ENCODE data around the gene ZNF592. TPM values are rescaled to one million over a fixed set of nuclear protein-coding genes. Genes with fewer than 3 reads are reported as not detected.

ZNF592 gene
- total RNA-seq, 1 donor from 2014 or later = 29.1 TPM

DNA sequence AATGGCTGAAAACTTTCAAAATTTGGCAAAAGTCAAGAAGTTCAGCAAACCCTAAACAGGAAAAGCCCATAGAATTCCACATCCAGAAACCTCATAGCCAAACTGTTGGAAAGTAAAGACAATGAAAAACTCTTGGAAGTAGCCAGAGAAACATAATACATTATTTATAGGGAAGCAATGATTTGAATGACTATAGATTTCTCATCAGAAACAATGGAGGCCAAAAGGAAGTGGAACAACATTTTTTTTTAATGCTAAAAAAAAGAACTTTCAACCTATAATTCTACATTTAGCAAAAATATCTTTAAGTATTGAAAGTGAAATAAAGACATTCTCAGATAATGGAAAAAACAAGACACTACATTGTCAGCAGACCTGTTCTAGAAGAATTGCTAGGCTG lies 99.0 kb downstream of the ZNF592 start:
- Mint-ChIP-seq H3K4me3 (ENCODE audit: unreplicated experiment) (no peak overlapping the region), H3K4me1 (ENCODE audit: unreplicated experiment) (peaks cover 6% of the 10 kb centered on the region), H3K27me3 (ENCODE audit: unreplicated experiment) (no peaks in the 10 kb centered on the region), H3K36me3 (ENCODE audit: low read depth, unreplicated experiment) (peaks cover 16% of the 10 kb centered on the region), H3K9me3 (ENCODE audit: unreplicated experiment) (no peaks in the 10 kb centered on the region), H3K27ac (ENCODE audit: unreplicated experiment) (no peak overlapping the region)
- no peak for DNase-seq (ENCODE audit: low spot score)
- TF ChIP-seq, protein P1, sequence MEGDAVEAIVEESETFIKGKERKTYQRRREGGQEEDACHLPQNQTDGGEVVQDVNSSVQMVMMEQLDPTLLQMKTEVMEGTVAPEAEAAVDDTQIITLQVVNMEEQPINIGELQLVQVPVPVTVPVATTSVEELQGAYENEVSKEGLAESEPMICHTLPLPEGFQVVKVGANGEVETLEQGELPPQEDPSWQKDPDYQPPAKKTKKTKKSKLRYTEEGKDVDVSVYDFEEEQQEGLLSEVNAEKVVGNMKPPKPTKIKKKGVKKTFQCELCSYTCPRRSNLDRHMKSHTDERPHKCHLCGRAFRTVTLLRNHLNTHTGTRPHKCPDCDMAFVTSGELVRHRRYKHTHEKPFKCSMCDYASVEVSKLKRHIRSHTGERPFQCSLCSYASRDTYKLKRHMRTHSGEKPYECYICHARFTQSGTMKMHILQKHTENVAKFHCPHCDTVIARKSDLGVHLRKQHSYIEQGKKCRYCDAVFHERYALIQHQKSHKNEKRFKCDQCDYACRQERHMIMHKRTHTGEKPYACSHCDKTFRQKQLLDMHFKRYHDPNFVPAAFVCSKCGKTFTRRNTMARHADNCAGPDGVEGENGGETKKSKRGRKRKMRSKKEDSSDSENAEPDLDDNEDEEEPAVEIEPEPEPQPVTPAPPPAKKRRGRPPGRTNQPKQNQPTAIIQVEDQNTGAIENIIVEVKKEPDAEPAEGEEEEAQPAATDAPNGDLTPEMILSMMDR (IDR thresholded peaks at IDR 0.05; ENCODE audit: unreplicated experiment) = no peak

DNA sequence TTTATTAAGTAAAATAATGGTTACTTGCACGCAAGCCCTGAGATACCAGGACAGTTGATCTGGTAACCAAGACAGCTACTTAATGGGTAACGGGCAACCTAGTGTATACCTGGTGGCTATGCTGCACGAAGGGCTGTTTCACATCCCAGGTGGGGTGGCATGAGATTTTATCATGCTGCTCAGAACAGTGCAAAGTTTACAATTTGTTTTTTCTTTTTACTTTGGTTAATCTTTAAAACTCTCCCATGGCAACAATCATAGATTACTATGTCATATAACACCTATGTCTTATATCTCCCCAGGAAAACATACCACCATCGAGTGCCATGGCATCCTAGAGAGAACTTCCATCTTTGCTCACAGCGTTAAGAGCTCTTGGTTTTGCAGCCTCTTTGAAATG lies 103.8 kb downstream of the ZNF592 start:
- peaks cover 24% of the 10 kb centered on the region for H3K36me3 Mint-ChIP-seq (ENCODE audit: low read depth, unreplicated experiment)
- H3K4me1 Mint-ChIP-seq (ENCODE audit: unreplicated experiment) = peaks cover 20% of the 10 kb centered on the region
- H3K27me3 Mint-ChIP-seq (ENCODE audit: unreplicated experiment) = peaks cover 4% of the 10 kb centered on the region
- no peak overlapping the region for H3K4me3 Mint-ChIP-seq (ENCODE audit: unreplicated experiment)
- no peaks in the 10 kb centered on the region for H3K9me3 Mint-ChIP-seq (ENCODE audit: unreplicated experiment)
- TF ChIP-seq, protein P1 (IDR thresholded peaks at IDR 0.05; ENCODE audit: unreplicated experiment) = no peak
- DNase-seq (ENCODE audit: low spot score) = no peak
- no peak overlapping the region for H3K27ac Mint-ChIP-seq (ENCODE audit: unreplicated experiment)

DNA sequence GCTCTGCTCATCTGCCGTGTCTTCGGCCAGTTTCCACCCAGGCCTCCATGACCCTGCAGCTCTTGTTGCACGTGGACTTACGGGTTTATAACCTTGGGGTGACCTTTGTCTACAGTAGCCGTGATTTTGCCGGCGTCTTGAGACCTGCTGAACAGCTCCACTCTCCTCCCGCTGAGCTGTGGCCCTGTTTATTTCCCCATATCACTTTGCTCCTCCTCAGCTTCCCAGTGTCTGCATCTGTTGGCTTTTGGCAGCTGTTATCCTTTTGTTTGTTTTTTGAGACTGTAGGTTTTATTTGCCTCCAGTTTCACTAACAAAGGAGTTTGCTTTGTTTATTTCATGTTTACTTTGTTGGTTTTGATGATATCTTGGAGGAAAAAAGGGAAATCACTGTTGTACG lies 106.7 kb downstream of the ZNF592 start:
- peaks cover 4% of the 10 kb centered on the region for H3K27me3 Mint-ChIP-seq (ENCODE audit: unreplicated experiment)
- peak overlapping the region; percentile 56 for H3K4me3 Mint-ChIP-seq (ENCODE audit: unreplicated experiment)
- TF ChIP-seq, protein P1 (IDR thresholded peaks at IDR 0.05; ENCODE audit: unreplicated experiment) = no peak
- no peak for DNase-seq (ENCODE audit: low spot score)
- peaks cover 20% of the 10 kb centered on the region for H3K4me1 Mint-ChIP-seq (ENCODE audit: unreplicated experiment)
- H3K9me3 Mint-ChIP-seq (ENCODE audit: unreplicated experiment) = no peaks in the 10 kb centered on the region
- H3K36me3 Mint-ChIP-seq (ENCODE audit: low read depth, unreplicated experiment) = peaks cover 26% of the 10 kb centered on the region
- H3K27ac Mint-ChIP-seq (ENCODE audit: unreplicated experiment) = peak overlapping the region; percentile 72

DNA sequence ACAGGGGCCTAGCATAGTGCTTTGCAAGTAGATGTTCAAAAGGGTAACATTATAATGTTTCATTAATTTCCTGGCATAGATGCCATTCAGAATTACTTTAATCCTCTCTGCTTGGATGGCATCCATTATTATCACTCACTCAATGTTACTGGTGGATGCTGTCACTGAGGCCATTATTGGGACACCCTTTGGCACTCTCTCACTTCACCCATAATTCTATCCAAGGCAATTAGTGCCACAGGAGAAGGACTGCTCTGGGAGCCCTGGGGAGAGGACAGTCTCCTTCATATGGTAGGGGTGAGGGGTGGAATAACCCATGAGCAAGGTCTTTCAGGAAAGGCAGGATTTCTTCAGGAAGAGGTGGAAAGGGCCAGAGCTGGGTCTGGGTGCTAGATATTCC lies 107.4 kb downstream of the ZNF592 start:
- DNase-seq (ENCODE audit: low spot score) = no peak
- H3K36me3 Mint-ChIP-seq (ENCODE audit: low read depth, unreplicated experiment) = peaks cover 26% of the 10 kb centered on the region
- H3K4me1 Mint-ChIP-seq (ENCODE audit: unreplicated experiment) = peaks cover 20% of the 10 kb centered on the region

More for the DNA sequence above, 107.4 kb downstream of the ZNF592 start:
- peak overlapping the region; percentile 56 for H3K4me3 Mint-ChIP-seq (ENCODE audit: unreplicated experiment)
- H3K27me3 Mint-ChIP-seq (ENCODE audit: unreplicated experiment) = peaks cover 4% of the 10 kb centered on the region
- no peaks in the 10 kb centered on the region for H3K9me3 Mint-ChIP-seq (ENCODE audit: unreplicated experiment)
- TF ChIP-seq, protein P1 (IDR thresholded peaks at IDR 0.05; ENCODE audit: unreplicated experiment) = no peak
- peak overlapping the region; percentile 44 for H3K27ac Mint-ChIP-seq (ENCODE audit: unreplicated experiment)

Other genes starting within 250 kb of the ZNF592 start
- 22.0 TPM for gene ZSCAN2, start 147.6 kb upstream of the ZNF592 start, total RNA-seq (ENCODE audit: unreplicated experiment)
- gene WDR73, start 94.3 kb upstream of the ZNF592 start, total RNA-seq (ENCODE audit: unreplicated experiment) = 29.5 TPM
- gene NMB, start 90.4 kb upstream of the ZNF592 start, total RNA-seq (ENCODE audit: unreplicated experiment) = 14.3 TPM
- gene SEC11A, start 32.5 kb upstream of the ZNF592 start, total RNA-seq (ENCODE audit: unreplicated experiment) = 204 TPM
- 94.2 TPM for gene ALPK3, start 68.8 kb downstream of the ZNF592 start, total RNA-seq (ENCODE audit: unreplicated experiment)
- gene SLC28A1, start 136.1 kb downstream of the ZNF592 start, total RNA-seq (ENCODE audit: unreplicated experiment) = not detected
- gene PDE8A, start 233.3 kb downstream of the ZNF592 start, total RNA-seq (ENCODE audit: unreplicated experiment) = 43.4 TPM

All from endothelial cell (in vitro differentiated cells).